ENCODE results near the gene IFNL1.

- no peak for TF ChIP-seq POLR2AphosphoS5 (IDR thresholded peaks at IDR 0.05; ENCODE audit: low read depth, low read length)
- TF ChIP-seq POLR2A (IDR thresholded peaks at IDR 0.05; ENCODE audit: low read depth, low read length): no peak
- TF ChIP-seq TAF1 (IDR thresholded peaks at IDR 0.05; ENCODE audit: borderline replicate concordance, low read depth, low read length): no peak
These were observed 21.9 kb downstream of the IFNL1 start for GRCh38 chr19:39318071-39318470.
